CMK (cell line): ENCODE results near the gene SMAD7.

Experiments
- DNase-seq: peaks from one replicate; pipeline ENCODE4 v3.0.0-alpha.2; 2010; ENCODE audit warnings: low read depth

The SMAD7 gene

GRCh38 chr18:48959921-48960920, 9.5 kb upstream of the SMAD7 start:
- DNase-seq = no peak

GRCh38 chr18:48959551-48959920, 8.8 kb upstream of the SMAD7 start:
- no peak for DNase-seq

- DNase-seq = no peak
These were observed 8.2 kb upstream of the SMAD7 start for GRCh38 chr18:48958951-48959350.

GRCh38 chr18:48957616-48958015, 6.9 kb upstream of the SMAD7 start:
- DNase-seq = no peak

- DNase-seq = no peak
These were observed 6.4 kb upstream of the SMAD7 start for GRCh38 chr18:48957136-48957535.

- no peak for DNase-seq
These were observed 5.6 kb upstream of the SMAD7 start for GRCh38 chr18:48956356-48956755.

GRCh38 chr18:48955830-48956261, 5.1 kb upstream of the SMAD7 start:
- no peak for DNase-seq

GRCh38 chr18:48954886-48955819, 4.4 kb upstream of the SMAD7 start:
- DNase-seq = no peak

GRCh38 chr18:48953104-48953706, 2.4 kb upstream of the SMAD7 start:
- no peak for DNase-seq

- no peak for DNase-seq
These were observed 1.7 kb upstream of the SMAD7 start for GRCh38 chr18:48952287-48953103.

GRCh38 chr18:48951448-48952286, 902 bp upstream of the SMAD7 start:
- DNase-seq = no peak

GRCh38 chr18:48949606-48950535, 894 bp downstream of the SMAD7 start:
- DNase-seq = no peak

- DNase-seq = no peak
These were observed 1.6 kb downstream of the SMAD7 start for GRCh38 chr18:48949050-48949605.

GRCh38 chr18:48948112-48949049, 2.4 kb downstream of the SMAD7 start:
- no peak for DNase-seq

GRCh38 chr18:48947560-48947959, 3.2 kb downstream of the SMAD7 start:
- DNase-seq = no peak

- DNase-seq = no peak
These were observed 3.7 kb downstream of the SMAD7 start for GRCh38 chr18:48947092-48947491.

- no peak for DNase-seq
These were observed 4.4 kb downstream of the SMAD7 start for GRCh38 chr18:48946329-48946835.

GRCh38 chr18:48945953-48946217, 4.9 kb downstream of the SMAD7 start:
- no peak for DNase-seq
